DND-41 (cell line): Measurements from ENCODE around the gene SCD5.

ENCODE experiments used
- ATAC-seq: fragments of 200-7000 bp; cut with Tn5 transposase; 3 replicates; pipeline ENCODE4 v1.9.1; 2021; ENCODE audit warnings: low read depth; ENCODE audit not compliant: insufficient read depth
- DNase-seq: peaks from one replicate; pipeline ENCODE4 v3.0.0-alpha.2; 2020
- H2AFZ ChIP-seq: 2 replicates; pipeline ENCODE4 v1.6.0; 2012; ENCODE audit warnings: low read depth, low read length
- H3K27ac ChIP-seq: 2 replicates; pipeline ENCODE4 v1.5.1; 2012; ENCODE audit warnings: low read length, inconsistent platforms
- H3K27me3 ChIP-seq: fragments of 200-600 bp; sonication (generic); 2 replicates; pipeline ENCODE4 v1.6.0; 2012; ENCODE audit warnings: low read length, mild to moderate bottlenecking, inconsistent platforms; ENCODE audit not compliant: insufficient read depth, poor library complexity
- H3K36me3 ChIP-seq: 2 replicates; pipeline ENCODE4 v1.5.1; 2012; ENCODE audit warnings: low read length, inconsistent platforms; ENCODE audit not compliant: insufficient read depth
- H3K4me1 ChIP-seq: 2 replicates; pipeline ENCODE4 v1.5.1; 2012; ENCODE audit warnings: mild to moderate bottlenecking, low read length; ENCODE audit not compliant: insufficient read depth
- H3K4me2 ChIP-seq: 2 replicates; pipeline ENCODE4 v1.6.0; 2012; ENCODE audit warnings: mild to moderate bottlenecking, moderate library complexity, low read length, inconsistent platforms; ENCODE audit not compliant: insufficient read depth
- H3K4me3 ChIP-seq, 2 experiments: fragments of 200-600 bp in 1 of 2; shearing (Covaris generic) in 1 of 2; 2 replicates each; pipeline ENCODE4 v1.5.1; 2012 to 2016; ENCODE audit warnings: inconsistent platforms in 2 of 2, low read length in 2 of 2, mild to moderate bottlenecking in 2 of 2, low read depth in 1 of 2, moderate library complexity in 1 of 2
- H3K79me2 ChIP-seq: 2 replicates; pipeline ENCODE4 v1.6.0; 2012; ENCODE audit warnings: low read length, inconsistent platforms; ENCODE audit not compliant: insufficient read depth
- H3K9ac ChIP-seq: 2 replicates; pipeline ENCODE4 v1.6.0; 2012; ENCODE audit warnings: low read depth, mild to moderate bottlenecking, inconsistent platforms, low read length, moderate library complexity
- H3K9me3 ChIP-seq: 2 replicates; pipeline ENCODE4 v1.5.1; 2012; ENCODE audit warnings: low read length, moderate library complexity, mild to moderate bottlenecking, inconsistent platforms; ENCODE audit not compliant: insufficient read depth, severe bottlenecking
- H4K20me1 ChIP-seq: 2 replicates; pipeline ENCODE4 v1.6.0; 2012; ENCODE audit warnings: low read length; ENCODE audit not compliant: insufficient read depth
- CTCF ChIP-seq: IDR thresholded peaks from 2 replicates; pipeline ENCODE4 v1.5.1; 2012; ENCODE audit warnings: borderline replicate concordance, low read length, moderate library complexity, mild to moderate bottlenecking; ENCODE audit not compliant: poor library complexity, severe bottlenecking; ENCODE audit errors: extremely low read depth
- EZH2 ChIP-seq: IDR thresholded peaks from 3 replicates; pipeline ENCODE4 v1.6.1; 2012; ENCODE audit warnings: borderline replicate concordance, low read depth, mild to moderate bottlenecking, moderate library complexity, low read length, inconsistent platforms; ENCODE audit not compliant: severe bottlenecking

SCD5 gene

GRCh38 chr4:82604522-82604921 is 194.1 kb downstream of the SCD5 start:
- DNase-seq (no peak), ATAC-seq (no peak)
- Histone ChIP-seq H3K27ac (no peak overlapping the region), H2AFZ (no peak overlapping the region), H3K9ac (no peak overlapping the region), H3K4me1 (no peaks in the 10 kb centered on the region), H3K27me3 (no peaks in the 10 kb centered on the region), H3K9me3 (no peaks in the 10 kb centered on the region), H3K4me2 (no peak overlapping the region), H3K4me3 (no peak overlapping the region), H3K36me3 (no peaks in the 10 kb centered on the region), H3K79me2 (no peaks in the 10 kb centered on the region), H4K20me1 (no peaks in the 10 kb centered on the region)
- TF ChIP-seq CTCF (no peak), EZH2 (no peak)

GRCh38 chr4:82601242-82602015 is 197.2 kb downstream of the SCD5 start:
- H3K79me2 ChIP-seq = no peaks in the 10 kb centered on the region
- no peak overlapping the region for H2AFZ ChIP-seq
- H3K27ac ChIP-seq = no peak overlapping the region
- H3K4me3 ChIP-seq = no peak overlapping the region
- no peaks in the 10 kb centered on the region for H3K27me3 ChIP-seq
- no peak for TF ChIP-seq EZH2
- TF ChIP-seq CTCF = no peak
- DNase-seq (no peak), ATAC-seq (no peak)
- H4K20me1 ChIP-seq = no peaks in the 10 kb centered on the region
- no peak overlapping the region for H3K4me2 ChIP-seq
- no peaks in the 10 kb centered on the region for H3K9me3 ChIP-seq
- no peaks in the 10 kb centered on the region for H3K4me1 ChIP-seq
- H3K36me3 ChIP-seq = no peaks in the 10 kb centered on the region
- H3K9ac ChIP-seq = no peak overlapping the region

GRCh38 chr4:82599336-82599735 is 199.3 kb downstream of the SCD5 start:
- Histone ChIP-seq H3K9me3 (no peaks in the 10 kb centered on the region), H3K9ac (no peak overlapping the region), H3K4me1 (no peaks in the 10 kb centered on the region), H3K27me3 (no peaks in the 10 kb centered on the region), H3K4me2 (no peak overlapping the region), H3K4me3 (no peak overlapping the region), H3K79me2 (no peaks in the 10 kb centered on the region), H2AFZ (no peak overlapping the region), H3K36me3 (no peaks in the 10 kb centered on the region), H4K20me1 (no peaks in the 10 kb centered on the region), H3K27ac (no peak overlapping the region)
- TF ChIP-seq EZH2 = no peak
- TF ChIP-seq CTCF = peak; percentile 20
- DNase-seq (no peak), ATAC-seq (no peak)
